ENCODE measurements around the gene RNF223.

Gene RNF223

DNA sequence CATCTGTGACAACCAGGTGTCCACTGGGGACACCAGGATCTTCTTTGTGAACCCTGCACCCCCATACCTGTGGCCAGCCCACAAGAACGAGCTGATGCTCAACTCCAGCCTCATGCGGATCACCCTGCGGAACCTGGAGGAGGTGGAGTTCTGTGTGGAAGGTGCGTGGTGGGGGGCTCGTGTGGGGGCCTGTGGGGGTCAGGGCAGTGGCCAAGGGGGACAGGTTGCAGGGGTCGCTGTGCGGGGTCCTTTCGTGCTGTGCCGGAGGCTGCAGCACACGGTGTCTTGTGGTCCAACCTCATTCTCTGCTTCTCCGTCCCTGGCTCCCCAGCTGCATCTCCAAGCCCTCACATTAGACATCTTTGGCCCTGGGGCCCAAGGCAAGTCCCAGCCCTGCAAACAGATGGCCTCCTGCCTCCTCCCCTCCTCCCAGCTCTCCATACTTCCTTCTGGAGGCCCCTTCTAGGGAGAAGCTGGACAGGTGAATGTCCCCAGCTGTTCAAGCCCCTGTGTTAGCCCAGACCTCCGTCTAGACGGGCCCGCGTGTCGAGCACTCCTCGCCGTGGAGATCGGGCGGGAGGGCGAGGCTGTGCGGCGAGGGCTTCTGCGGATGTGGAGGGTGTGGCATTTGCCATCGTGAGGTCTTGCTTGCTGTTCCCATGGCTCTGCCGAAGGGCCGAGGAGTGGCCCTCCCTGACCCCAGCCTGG is 51.6 kb downstream of the RNF223 start:
- TF ChIP-seq GATA2 (IDR thresholded peaks at IDR 0.05; ENCODE audit: low read depth, low read length) = no peak
- TF ChIP-seq GATA3 (IDR thresholded peaks at IDR 0.05; ENCODE audit: low read depth, low read length) = no peak

DNA sequence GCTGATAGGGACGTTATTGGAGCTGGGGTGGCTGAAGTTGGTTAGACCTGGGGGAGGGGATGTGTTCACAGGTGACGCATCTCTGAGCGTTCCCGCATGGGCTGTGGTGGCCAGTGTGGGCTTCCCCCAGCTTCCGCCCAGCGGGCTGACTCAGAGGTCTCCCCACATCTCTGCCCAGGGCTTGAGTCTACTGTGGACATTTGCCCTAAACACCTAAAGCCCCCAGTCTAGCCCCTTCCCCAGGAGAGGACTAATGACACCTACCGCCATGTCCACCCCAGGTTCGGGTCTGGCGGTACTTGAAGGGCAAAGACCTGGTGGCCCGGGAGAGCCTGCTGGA is 52.2 kb downstream of the RNF223 start:
- TF ChIP-seq GATA3 (IDR thresholded peaks at IDR 0.05; ENCODE audit: low read depth, low read length) (no peak), GATA2 (IDR thresholded peaks at IDR 0.05; ENCODE audit: low read depth, low read length) (no peak)

DNA sequence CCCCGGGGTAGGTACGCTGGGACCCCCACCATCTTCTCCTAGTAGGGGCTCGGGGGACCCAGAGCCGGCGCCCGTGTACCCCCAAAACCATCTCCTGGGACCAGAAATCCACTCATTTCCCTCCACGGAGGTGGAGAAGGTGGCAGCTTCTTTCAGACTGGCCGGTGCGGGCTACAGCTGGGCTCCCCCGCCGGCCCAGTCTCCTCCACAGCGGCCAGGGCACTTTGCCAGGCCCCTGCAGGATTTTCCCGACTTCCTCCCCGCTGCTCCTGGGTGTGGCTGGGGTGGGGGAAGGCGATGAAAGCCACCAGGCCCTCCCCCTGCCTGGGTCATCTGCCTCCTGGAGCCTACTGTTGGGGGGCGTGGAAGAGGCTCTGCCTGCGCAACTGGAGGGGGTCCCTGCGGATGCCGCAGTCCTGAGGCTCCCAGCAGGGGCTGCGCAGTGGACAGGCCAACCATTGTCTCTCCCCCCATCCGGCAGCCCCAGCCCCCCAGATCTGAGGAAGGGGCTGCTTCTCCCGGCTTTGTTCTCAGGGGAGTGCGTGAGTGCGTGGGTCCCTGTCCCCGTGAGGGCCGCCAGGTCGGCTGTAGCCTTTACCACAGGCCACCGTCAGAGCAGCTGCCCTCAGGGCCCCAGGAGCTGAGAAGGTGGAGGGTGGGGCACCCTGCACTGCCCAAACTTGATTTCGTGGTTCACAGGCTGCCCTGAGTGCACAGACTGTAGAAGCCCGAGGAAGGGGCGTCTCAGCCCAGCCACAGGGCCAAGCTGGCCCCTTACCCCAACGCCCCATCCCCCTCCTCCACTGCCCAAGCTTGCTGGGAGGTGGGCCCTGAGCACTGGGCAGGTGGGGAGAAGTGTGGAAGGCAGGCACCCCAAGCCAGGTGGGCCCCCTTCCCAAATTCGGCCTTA is 52.8 kb downstream of the RNF223 start:
- TF ChIP-seq GATA2 (IDR thresholded peaks at IDR 0.05; ENCODE audit: low read depth, low read length) = no peak
- no peak for TF ChIP-seq GATA3 (IDR thresholded peaks at IDR 0.05; ENCODE audit: low read depth, low read length)
